NCI-H1092 (cell line): ENCODE data around the gene TTLL4.

Experiments used
- DNase-seq: peaks from one replicate; lab custom pipeline; 2025; lab: John Stamatoyannopoulos, UW

Gene TTLL4

GRCh38 chr2:218717262-218717661 is 6.6 kb downstream of the TTLL4 start:
- DNase-seq: no peak

- no peak for DNase-seq
Observed at GRCh38 chr2:218718058-218718457, 7.4 kb downstream of the TTLL4 start.

GRCh38 chr2:218719457-218719856 is 8.8 kb downstream of the TTLL4 start:
- no peak for DNase-seq

GRCh38 chr2:218720048-218721041 is 9.7 kb downstream of the TTLL4 start:
- no peak for DNase-seq

DNA sequence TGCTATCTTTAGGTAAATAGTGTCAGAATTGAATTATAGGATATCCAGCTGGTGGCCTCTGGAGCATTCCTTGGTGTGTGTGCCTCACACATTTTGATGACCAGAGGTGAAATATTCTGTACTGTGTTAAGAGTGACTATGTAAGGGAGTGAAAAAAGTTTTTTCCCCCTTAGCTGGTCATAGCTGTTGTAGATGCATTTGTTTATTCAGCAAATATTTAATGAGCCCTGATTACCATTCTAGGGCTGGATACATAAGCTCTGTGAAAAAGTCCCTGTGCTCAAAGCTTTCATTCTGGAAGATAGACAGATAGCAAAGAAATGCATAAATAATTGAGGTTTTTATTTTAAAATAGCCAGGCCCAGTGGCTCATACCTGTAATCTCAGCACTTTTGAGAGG is 10.9 kb downstream of the TTLL4 start:
- no peak for DNase-seq

GRCh38 chr2:218721934-218722333 is 11.3 kb downstream of the TTLL4 start:
- no peak for DNase-seq

DNA sequence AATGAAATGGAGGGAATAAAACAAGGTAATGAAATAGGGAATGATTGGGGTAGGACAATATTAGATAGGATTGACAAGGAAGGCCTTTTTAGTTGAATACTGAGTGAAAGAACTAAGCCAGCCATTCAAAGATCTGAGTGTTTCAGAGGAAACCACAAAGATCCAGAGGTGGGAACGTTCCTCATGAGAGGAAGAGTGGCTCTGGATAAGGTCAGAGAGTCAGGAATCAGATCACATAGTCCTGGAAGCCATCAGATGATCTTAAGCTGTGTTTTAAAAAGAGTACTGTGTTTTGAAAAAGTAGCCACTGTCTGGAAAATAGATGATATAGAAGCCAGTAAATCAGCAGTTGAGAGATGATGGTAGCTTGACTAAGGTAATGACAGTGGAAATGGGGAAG is 11.8 kb downstream of the TTLL4 start:
- no peak for DNase-seq

DNA sequence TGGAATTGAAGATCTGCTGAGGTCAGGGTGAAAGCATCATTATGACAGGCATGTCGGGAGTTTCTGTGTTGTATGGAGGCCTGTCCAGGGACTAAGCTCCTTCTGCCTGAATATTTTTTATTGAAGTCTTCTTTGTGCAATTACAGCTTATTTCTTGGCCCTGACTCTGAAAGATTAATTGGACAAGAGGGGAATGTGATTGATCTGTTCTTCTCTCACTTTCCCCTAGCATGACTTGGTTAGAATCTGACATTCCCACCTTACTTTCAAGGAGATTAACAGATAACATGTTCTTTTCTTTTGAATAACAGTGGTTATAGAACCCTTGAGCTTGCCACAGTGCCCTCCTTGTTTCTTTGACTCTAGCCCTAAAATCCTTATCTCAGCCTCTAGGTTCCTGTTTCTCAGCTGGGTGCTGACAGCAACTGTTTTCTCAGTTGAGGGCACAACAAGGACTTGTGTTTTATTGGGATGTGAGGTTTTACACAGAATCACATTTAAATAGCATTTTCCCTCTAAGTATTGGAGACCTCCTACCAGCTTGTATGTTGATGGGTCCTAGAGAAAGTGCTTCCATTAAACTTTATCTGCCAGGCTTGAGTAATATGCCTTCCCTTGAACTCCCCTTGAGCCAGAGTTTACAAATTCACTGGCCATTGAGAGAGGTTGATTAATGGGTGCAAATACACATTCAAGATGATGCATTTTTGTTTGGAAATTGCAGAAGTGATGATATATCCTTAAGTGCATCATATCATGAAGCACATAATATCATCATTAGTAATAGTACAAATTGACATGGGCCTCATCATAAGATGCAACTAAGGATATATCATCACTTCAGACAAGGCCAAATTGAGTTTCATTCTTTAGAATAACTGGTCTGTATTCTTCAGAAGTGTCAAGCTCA is 12.5 kb downstream of the TTLL4 start:
- no peak for DNase-seq

DNA sequence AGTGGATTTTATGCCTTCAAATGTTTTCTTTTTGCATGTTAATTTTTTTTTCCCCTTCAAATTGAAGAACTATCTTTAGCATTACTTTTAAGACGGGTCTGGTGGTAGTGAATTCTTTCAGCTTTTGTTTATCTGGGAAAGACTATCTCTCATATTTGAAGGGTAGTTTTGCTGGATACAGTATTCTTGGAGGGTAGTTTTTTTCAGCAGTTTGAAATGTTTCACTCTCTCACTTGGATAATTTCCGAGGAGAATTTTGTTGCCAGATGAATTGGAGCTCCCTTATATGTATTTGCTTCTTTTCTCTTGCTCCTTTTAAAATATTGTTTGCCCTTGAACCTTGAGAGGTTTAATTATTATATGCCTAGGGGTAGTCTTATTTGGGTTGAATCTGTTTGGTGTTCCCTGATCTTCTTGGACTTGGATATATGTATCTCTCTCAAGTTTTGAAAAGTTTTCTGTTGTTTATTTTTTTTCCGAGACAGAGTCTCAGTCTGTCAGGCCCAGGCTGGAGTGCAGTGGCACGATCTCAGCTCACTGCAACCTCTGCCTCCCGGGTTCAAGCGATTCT is 15.5 kb downstream of the TTLL4 start:
- no peak for DNase-seq

DNA sequence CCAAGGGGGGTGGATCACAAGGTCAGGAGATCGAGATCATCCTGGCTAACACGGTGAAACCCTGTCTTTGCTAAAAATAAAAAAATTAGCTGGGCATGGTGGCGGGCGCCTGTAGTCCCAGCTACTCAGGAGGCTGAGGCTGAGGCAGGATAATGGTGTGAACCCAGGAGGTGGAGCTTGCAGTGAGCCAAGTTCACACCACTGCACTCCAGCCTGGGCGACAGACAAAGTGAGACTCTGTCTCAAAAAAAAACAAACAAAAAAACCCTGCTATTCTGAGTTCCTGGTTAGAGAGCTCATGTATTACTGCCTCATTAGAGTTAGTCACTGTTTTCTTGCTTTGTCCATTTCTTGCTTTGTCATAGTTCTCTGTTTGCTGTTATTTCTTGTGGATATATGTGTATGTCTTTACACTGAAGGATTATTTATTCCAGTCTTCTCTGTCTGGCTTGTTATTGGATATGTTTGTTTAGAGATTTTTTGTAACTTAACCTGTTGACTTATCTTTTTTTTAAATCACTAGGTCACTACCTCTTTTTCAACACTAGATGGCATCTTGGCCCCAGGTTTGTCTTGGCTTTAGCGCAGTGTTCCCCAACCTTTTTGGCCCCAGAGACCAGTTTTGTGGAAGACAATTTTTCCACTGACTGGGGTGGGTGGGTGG is 17.0 kb downstream of the TTLL4 start:
- no peak for DNase-seq

GRCh38 chr2:218729640-218730039 is 19.0 kb downstream of the TTLL4 start:
- no peak for DNase-seq

DNA sequence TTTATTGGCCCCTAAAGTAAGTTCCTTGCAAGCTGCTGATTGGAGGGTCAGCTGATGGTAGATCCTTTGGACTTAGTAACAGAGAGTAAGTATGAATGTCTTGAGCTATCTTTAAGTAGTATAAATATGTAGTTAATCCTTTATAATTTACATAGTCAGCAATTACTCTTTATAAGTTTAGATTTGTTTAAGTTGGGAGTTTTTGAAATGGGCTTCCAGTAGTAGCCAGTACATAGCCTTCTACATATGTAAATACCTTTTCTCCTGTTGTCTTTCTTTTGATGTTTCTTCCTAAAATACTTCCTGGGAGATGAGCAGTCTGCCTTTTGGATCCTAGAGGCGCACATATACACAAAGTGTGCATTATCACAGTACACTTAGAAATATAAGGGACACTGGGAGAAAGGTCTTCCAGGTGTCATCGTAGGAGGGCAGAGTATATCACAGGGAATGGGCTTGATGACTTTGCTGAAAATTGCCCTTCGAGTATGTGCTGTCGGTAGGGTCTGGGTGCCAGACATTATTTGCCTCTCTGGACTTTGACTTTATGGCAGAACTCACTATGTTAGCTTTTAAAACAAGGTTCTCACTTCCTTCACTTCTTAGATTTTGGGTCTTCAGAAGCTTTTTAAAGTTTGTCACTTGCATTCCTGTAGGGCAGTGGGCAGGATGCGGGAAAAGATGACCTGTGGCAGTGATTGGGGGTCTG is 21.6 kb downstream of the TTLL4 start:
- DNase-seq: no peak

DNA sequence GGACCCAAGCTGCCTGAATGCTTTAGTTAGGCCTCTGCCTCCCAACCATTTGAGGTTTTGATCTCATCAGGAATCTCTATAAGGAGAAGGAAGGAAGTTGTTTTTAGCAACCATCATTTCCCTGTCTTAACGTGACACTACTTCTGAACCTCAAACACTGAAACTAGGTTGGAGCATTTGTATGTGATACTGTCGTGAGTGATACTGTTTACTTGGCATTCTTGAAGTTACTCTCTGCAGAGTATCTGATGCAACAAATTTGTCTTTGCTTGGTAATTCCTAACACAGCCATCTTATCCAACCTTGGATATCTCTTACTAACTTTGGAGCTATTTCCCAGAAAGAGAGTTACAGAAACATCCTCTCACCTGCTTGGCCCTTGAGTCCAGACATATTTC is 22.1 kb downstream of the TTLL4 start:
- DNase-seq: no peak

GRCh38 chr2:218733171-218734021 is 22.8 kb downstream of the TTLL4 start:
- DNase-seq: no peak

DNA sequence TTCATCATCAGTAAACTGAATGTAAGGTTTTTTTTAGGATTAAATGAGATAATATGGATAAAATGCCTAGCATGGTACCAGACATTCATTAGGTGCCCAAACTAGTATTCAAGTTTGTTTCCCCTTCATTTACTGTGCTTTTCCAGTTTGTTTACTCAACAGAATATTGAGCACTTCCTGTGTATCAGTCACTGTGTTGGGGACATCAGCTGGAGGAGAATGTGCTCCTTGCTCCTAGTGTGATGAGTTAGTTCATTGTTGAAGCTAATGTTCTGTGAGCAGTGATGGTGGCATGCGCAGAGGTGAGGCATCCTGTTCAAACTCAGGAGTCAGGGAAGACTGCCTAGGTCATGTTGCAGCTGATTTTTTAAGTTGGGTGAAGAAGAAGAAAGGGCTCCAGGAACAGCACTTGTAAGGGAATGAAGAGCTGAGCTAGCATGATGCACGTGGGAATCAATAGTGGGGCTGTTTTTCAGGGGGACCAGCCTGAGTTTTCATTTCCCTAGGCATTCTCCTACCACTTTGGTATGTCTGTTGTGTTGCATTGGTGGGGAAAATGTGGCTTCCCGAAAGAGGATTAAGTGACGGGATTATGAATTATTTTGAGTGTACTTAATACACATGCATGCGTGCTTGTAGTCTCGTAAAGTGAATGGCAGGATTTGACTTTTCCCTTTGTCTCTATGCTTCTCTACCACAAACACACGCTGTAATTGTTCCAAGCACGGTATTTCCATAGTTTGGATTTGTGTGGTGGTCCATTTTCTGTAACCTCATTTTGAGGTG is 23.7 kb downstream of the TTLL4 start:
- DNase-seq: no peak

DNA sequence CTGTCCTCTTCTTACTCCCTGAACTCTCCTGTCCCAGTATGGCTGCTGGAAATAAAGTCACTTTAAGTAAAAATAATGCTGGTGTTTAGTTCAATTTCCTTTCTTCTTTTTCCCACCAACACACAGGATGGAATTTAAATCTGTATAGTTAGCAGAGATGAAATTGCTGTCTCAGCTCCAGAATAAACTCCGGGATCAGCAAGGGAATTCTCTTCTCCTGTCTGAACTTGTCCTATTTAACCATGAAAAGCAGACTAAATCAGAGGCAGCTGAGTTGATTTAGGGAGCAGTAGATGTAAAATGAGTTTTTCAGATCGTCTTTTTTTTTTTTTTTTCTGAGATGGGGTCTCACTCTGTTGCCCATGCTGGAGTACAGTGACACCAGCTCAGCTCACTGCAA is 25.9 kb downstream of the TTLL4 start:
- DNase-seq: no peak

DNA sequence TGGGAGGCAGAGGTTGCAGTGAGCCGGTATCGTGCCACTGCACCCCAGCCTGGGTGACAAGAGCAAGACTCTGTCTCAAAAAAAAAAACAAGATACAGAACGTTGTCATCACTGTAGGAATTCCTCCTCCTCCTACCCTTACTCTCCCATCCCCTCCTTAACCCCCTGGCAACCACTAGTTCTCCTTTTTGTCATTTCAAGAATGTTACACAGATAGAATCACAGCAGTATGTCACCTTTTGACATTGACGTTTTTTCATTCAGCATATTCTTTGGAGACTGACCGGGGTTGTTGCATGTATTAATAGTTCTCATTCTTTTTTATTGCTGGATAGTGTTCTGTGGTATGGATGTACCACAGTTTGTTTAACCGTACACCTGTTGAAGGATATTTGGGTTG is 32.4 kb downstream of the TTLL4 start:
- no peak for DNase-seq

DNA sequence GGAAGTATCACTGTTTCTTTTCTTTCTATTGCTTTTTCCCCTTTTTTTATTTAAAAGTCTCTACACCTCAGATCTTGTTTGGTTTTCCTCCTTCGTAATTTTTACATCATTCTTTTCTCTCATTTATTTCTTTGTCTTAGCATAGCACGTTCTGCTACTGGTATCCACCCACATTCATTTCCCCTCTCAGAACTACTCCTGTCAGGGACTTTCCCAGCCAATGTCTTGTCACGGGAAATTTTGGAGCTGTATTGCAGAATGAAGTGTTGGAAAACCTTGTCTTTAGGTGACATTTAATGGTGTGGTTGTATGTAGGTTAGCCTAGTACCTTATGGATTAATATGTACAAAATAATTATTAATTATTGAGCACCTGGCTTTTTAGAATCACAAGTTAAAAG is 34.0 kb downstream of the TTLL4 start:
- DNase-seq: no peak

DNA sequence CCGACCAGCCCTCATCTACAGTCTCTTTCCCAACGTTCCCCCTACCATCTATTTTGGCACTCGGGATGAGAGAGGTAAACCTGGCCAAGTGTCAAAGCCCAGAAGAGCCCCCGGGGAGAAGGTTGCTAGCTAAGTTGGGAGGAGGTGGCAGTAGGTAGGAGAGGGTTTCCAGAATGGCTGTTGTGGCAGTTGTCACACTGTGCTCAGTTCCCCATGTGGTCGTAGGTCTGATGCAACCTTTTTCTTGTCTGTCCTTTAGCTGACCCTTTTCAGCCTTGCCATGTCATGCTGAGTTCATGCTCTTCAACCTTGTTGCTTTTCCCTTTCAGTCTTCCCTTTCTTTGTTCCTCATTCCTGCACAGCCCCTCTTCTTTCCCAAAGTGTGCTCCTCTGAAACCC is 34.5 kb downstream of the TTLL4 start:
- no peak for DNase-seq
